ENCODE results near the gene MISFA.

MISFA gene

DNA sequence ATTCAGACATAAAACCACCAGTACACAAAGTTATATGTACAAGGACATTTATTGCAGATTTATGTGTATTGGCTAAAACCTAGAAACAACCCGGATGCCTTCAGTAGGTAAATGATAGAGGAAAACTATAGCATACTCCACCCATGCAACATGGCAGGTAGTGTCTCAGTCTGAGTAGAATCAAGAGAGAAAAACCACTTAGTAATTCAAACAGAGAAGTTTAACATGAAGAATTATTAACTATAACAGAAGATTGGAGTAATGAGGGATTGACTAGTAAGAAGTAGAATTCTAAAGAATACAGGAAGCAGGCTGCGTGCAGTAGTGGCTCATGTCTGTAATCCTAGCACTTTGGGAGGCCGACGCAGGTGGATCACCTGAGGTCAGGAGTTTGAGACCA lies 50.8 kb downstream of the MISFA start:
- no peak overlapping the region for H2BK120ac ChIP-seq (ENCODE audit: insufficient read depth, low read length, poor library complexity)
- no peaks in the 10 kb centered on the region for H3K36me3 ChIP-seq (ENCODE audit: control insufficient read depth in 1 of 2, insufficient read depth in 2 of 2, low read length in 2 of 2)
- no peak overlapping the region for H3K18ac ChIP-seq (ENCODE audit: low read length)
- H2AK5ac ChIP-seq (ENCODE audit: low read length) = no peak overlapping the region
- H4K91ac ChIP-seq (ENCODE audit: low read depth, low read length) = no peak overlapping the region
- H4K8ac ChIP-seq (ENCODE audit: low read depth, low read length) = no peak overlapping the region
- no peak for DNase-seq
- no peak overlapping the region for H4K12ac ChIP-seq (ENCODE audit: low read depth, low read length)
- no peaks in the 10 kb centered on the region for H3K27me3 ChIP-seq (ENCODE audit: insufficient read depth, low read length)
- no peak overlapping the region for H3K23ac ChIP-seq (ENCODE audit: low read length)
- H3K27ac ChIP-seq (ENCODE audit: low read depth, low read length) = no peak overlapping the region
- no peak overlapping the region for H3K9ac ChIP-seq (ENCODE audit: low read length)
- no peak overlapping the region for H3K4me2 ChIP-seq (ENCODE audit: low read length)
- no peak overlapping the region for H3K4ac ChIP-seq (ENCODE audit: low read depth, low read length)
- no CpG with 5 or more reads among the region's 4 CpGs for WGBS (ENCODE audit: extremely low coverage, insufficient coverage, insufficient read length)
- no peak overlapping the region for H2AFZ ChIP-seq (ENCODE audit: insufficient read depth, low read length, poor library complexity)
- no peak overlapping the region for H2BK5ac ChIP-seq (ENCODE audit: low read depth, low read length, poor library complexity)
- H3K4me1 ChIP-seq (ENCODE audit: control insufficient read depth in 1 of 2, insufficient read depth in 2 of 2, low read length in 2 of 2) = no peaks in the 10 kb centered on the region
- no peaks in the 10 kb centered on the region for H3K9me3 ChIP-seq (ENCODE audit: insufficient read depth, low read depth, low read length)
- no peaks in the 10 kb centered on the region for H3K79me1 ChIP-seq (ENCODE audit: low read length)
- no peak overlapping the region for H3K14ac ChIP-seq (ENCODE audit: low read length)
- H3K79me2 ChIP-seq (ENCODE audit: control insufficient read depth, insufficient read depth, low read length, poor library complexity) = no peaks in the 10 kb centered on the region
- H2BK12ac ChIP-seq (ENCODE audit: low read length) = no peak overlapping the region
- H3K4me3 ChIP-seq (ENCODE audit: low read depth, low read length) = no peak overlapping the region

DNA sequence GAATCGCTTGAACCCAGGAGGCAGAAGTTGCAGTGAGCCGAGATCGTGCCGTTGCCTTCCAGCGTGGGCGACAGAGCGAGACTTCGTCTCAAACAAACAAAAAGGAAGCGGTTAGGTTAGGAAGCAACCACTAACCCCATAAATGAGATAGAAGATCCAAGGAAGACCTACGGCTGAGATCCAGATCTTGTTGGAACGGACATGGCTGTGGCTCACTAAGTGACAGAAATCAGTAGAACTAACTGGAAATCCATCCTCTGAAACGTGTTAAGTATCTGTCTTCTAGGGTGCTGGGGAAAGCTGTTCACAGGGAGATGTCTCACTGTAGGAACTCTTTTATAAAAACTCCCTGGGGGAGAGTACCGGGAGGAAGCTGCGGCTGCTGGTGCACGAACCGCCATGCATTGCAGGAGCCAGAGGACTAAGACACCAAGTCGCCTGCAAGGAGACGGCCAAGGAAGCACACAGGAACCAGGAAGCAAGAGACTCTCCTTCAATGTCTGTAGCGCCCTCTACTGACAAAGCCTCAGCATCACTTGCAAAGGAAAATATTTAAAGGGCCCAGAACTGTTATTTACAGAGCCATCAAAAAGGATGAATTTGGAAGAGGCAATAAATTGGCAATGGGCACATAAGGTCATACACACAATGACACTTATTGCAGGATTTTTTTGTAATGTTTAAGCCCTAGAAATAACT lies 51.4 kb downstream of the MISFA start:
- Histone ChIP-seq H3K79me1 (ENCODE audit: low read length) (no peaks in the 10 kb centered on the region), H3K4me1 (ENCODE audit: control insufficient read depth in 1 of 2, insufficient read depth in 2 of 2, low read length in 2 of 2) (no peaks in the 10 kb centered on the region), H3K18ac (ENCODE audit: low read length) (no peak overlapping the region), H3K4me2 (ENCODE audit: low read length) (no peak overlapping the region), H3K79me2 (ENCODE audit: control insufficient read depth, insufficient read depth, low read length, poor library complexity) (no peaks in the 10 kb centered on the region), H2AK5ac (ENCODE audit: low read length) (no peak overlapping the region), H3K27ac (ENCODE audit: low read depth, low read length) (no peak overlapping the region), H4K8ac (ENCODE audit: low read depth, low read length) (no peak overlapping the region), H3K4me3 (ENCODE audit: low read depth, low read length) (no peak overlapping the region), H3K27me3 (ENCODE audit: insufficient read depth, low read length) (no peaks in the 10 kb centered on the region), H3K23ac (ENCODE audit: low read length) (no peak overlapping the region), H4K91ac (ENCODE audit: low read depth, low read length) (no peak overlapping the region), H2BK5ac (ENCODE audit: low read depth, low read length, poor library complexity) (no peak overlapping the region), H3K9me3 (ENCODE audit: insufficient read depth, low read depth, low read length) (no peaks in the 10 kb centered on the region), H2BK120ac (ENCODE audit: insufficient read depth, low read length, poor library complexity) (no peak overlapping the region), H4K12ac (ENCODE audit: low read depth, low read length) (no peak overlapping the region), H3K9ac (ENCODE audit: low read length) (no peak overlapping the region), H3K36me3 (ENCODE audit: control insufficient read depth in 1 of 2, insufficient read depth in 2 of 2, low read length in 2 of 2) (no peaks in the 10 kb centered on the region), H2AFZ (ENCODE audit: insufficient read depth, low read length, poor library complexity) (no peak overlapping the region), H3K4ac (ENCODE audit: low read depth, low read length) (no peak overlapping the region), H2BK12ac (ENCODE audit: low read length) (no peak overlapping the region), H3K14ac (ENCODE audit: low read length) (no peak overlapping the region)
- DNase-seq = peak; percentile 83 to 94
- WGBS (ENCODE audit: extremely low coverage, insufficient coverage, insufficient read length) = no CpG with 5 or more reads among the region's 19 CpGs
